Activated naive CD8-positive, alpha-beta T cell treated with anti-CD3 and anti-CD28 coated beads, Interleukin-2, amount 50 U/mL, for 24 hours (primary cell): Measurements from ENCODE around the gene HOXD4.
A peak's percentile ranks its signal among the peaks of the same experiment; 100 is the strongest.

Experiments
- ATAC-seq: fragments of 150-1000 bp; cut with Tn5 transposase; one replicate; pipeline ENCODE4 v1.10.0; 2021
- DNase-seq: peaks from one replicate; pipeline ENCODE4 v3.0.0; 2021
- H3K27ac Mint-ChIP-seq: one replicate; pipeline ENCODE4 v1.8.0; 2021; ENCODE audit warnings: mild to moderate bottlenecking, mixed read lengths
- H3K27me3 Mint-ChIP-seq: one replicate; pipeline ENCODE4 v1.8.0; 2021; ENCODE audit warnings: mixed read lengths
- H3K36me3 Mint-ChIP-seq: one replicate; pipeline ENCODE4 v1.8.0; 2021; ENCODE audit warnings: low read depth, mixed read lengths
- H3K4me1 Mint-ChIP-seq: one replicate; pipeline ENCODE4 v1.8.0; 2021; ENCODE audit warnings: mixed read lengths
- H3K4me3 Mint-ChIP-seq: one replicate; pipeline ENCODE4 v1.8.0; 2021; ENCODE audit warnings: mild to moderate bottlenecking, moderate library complexity, mixed read lengths
- H3K9me3 Mint-ChIP-seq: one replicate; pipeline ENCODE4 v1.8.0; 2021; ENCODE audit warnings: mixed read lengths

HOXD4 gene

DNA sequence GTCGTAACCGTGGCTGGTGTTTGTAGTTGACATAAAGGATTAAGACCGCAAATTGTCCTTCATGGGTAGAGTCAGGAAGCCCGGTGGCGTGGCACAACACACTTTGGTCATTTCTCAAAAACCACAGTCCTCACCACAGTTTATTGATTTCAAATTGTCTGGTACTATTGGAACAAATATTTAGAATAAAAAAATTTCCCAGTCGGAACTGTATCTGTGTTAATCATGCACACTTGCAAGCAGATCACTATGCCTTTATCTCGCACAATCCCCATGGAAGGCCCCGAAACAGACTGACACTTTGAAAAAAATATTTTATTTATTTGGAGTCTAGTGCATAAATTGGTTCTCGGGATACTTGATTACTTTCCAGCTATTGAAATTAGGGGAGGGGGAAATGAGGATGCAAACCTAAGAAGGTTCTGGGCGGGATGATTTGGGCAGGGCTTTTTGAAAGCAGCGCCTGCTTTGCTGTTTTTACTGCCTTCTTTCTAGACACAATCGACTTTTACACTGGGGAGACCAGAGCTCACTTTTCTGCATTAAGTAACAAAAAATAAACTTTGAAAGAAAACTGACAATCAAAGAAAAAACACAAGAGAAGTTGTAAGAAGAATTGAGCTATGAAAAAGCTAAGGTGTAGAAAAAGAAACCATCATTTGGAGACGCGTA is 21.7 kb downstream of the HOXD4 start:
- DNase-seq (no peak), ATAC-seq (no peak)
- Mint-ChIP-seq H3K36me3 (peaks cover 2% of the 10 kb centered on the region), H3K27me3 (peaks cover 81% of the 10 kb centered on the region), H3K9me3 (no peaks in the 10 kb centered on the region), H3K4me3 (no peak overlapping the region), H3K4me1 (peaks cover 16% of the 10 kb centered on the region), H3K27ac (no peak overlapping the region)

DNA sequence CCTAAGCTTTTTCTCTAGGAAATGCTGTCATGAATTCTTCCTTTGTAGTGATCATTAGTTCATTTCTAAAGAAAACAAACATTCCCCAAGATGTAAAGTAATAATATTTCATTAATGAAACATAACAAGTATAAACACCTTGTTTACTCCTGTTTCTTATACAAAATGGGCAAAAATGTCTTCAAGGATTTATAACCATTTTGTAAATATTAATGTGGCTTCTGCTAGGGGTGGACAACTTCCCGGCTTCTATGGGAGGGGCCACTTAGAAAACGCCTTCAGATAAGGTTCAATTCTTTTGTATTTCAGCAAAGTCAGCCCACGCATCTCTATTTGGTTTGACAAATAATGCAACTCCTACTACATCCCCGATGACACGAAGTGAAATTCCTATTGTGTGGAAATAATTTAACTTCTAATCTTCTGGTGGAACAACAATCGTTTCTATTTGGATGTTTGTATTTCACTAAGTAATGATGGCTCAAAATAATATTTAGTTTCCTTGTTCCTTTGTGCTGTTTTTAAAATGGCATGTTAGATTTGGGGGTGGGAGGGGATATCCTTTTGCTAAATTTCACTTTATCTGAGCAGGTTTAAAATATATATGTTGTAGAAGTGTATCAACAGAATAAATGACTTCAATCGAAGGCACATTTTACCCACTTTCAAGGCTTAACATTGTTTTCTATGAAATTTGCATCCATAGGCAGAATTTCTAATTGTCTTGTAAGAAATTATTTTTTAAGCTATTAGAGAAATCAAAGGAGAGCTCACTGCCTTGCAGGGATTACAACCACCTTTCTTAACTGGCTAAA is 22.4 kb downstream of the HOXD4 start:
- Mint-ChIP-seq H3K27ac (no peak overlapping the region), H3K9me3 (no peaks in the 10 kb centered on the region), H3K4me1 (peaks cover 18% of the 10 kb centered on the region), H3K36me3 (peaks cover 2% of the 10 kb centered on the region), H3K27me3 (peaks cover 84% of the 10 kb centered on the region), H3K4me3 (no peak overlapping the region)
- DNase-seq (no peak), ATAC-seq (no peak)

DNA sequence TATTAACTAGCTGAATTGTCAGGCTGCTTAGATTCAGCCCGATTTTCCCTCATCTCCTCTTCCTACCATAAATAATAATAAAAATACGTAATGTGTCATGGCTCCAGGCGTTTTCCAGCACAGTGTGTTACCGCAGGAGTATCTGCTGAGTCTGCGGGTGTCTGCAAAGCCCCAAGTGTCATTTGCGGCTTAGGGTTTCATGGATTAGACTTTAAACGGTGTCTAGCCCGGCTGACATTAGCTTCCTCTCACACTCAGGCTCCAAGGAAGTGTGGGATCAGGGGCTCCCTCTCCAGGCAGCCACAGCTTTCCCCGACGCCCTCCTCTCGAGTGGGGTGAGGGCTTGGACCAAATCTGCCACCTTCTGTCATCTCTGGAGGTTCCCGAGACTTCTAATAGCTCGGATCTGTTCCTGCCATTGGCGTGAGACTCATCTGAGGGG is 23.1 kb downstream of the HOXD4 start:
- peaks cover 88% of the 10 kb centered on the region for H3K27me3 Mint-ChIP-seq
- H3K27ac Mint-ChIP-seq = no peak overlapping the region
- peaks cover 19% of the 10 kb centered on the region for H3K4me1 Mint-ChIP-seq
- H3K9me3 Mint-ChIP-seq = no peaks in the 10 kb centered on the region
- no peak for DNase-seq
- no peak for ATAC-seq
- peaks cover 2% of the 10 kb centered on the region for H3K36me3 Mint-ChIP-seq
- H3K4me3 Mint-ChIP-seq = no peak overlapping the region

DNA sequence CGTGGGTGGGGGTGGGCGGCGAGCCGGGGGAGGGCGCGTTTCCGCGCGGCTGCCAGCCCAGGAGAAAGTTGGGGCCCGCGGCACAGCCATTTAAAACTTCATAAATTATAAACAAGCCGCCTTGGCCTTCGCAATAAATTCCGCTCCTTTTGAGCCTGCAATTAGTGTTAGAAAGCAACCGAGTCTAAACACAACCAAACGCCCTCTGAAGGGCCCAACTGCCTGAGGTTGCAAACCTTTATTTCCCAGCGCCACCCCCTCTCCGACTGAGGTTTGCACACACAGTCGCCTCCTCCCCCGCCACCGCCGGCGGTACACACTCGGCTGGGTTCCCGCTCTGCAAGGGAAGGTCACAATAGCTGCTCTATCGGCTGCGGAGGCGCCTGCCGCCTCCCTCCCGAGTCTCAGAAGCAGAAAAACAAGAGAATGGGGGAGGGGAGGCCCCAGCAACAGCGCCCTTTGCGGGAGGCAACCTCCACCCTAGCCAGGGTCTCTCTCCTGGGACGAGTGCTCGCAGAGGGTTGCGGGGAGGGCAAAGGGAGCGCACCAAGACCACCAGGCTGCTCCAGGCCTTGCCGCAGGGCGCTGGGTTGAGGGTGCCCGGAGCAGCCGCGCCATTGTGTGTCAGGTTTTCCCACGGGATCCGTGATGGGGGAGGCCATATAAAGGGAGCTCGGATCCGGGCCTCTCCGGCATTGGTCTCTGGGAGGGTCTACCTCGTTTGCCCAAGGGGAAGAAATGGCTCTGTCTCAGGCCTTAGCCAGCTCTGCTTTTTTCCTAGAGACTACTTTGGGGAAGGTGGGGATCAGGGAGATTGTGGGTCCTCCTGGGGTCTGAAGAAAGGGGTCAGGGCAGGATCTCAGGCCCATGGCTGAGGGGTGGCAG is 23.7 kb downstream of the HOXD4 start:
- Mint-ChIP-seq H3K4me3 (no peak overlapping the region), H3K27me3 (peaks cover 88% of the 10 kb centered on the region), H3K9me3 (no peaks in the 10 kb centered on the region), H3K4me1 (peaks cover 19% of the 10 kb centered on the region), H3K27ac (no peak overlapping the region), H3K36me3 (peaks cover 2% of the 10 kb centered on the region)
- no peak for DNase-seq
- peak; percentile 55 for ATAC-seq

DNA sequence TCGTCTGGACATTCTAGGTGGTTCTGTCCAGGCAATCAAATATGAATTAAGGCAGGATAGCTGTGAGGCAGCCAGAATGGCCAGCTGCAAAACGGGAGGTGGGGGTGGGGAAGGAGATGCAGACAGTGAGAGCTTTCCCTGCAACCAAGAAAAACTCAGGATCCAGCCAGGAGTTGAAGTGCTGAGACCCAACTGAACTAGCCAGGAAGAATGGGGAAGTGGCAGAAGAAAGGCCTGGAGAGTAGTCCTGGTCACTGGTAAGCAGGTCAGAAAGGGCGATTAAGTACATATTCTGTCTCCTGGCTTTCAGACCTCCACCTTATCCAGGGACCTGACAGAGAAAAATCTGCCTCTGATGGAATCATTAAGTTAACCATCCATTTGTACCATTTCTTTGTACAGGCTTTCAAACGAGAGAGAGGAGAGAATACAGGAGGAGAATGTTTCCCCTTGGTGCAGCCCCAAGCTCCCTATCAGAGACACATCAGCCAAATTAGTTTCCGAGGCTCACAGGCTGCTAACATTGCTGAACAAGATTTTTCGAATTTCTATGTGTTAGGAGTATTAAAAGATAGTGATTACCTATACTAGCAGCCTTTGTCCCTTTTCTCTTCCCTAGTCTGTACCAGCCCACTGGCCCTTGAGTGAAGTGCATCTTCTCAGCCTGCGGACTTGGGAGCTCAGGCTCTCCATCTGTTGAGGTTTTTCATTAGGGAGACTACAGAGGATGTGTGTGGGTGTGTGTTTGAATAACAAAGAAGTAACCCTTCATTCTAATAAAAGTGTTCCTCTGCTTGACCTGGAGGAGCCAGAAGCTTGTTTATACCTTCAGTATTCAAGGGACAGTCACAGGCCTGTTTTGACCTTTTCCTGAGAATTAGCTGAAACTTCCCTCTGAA is 24.6 kb downstream of the HOXD4 start:
- Mint-ChIP-seq H3K36me3 (peaks cover 2% of the 10 kb centered on the region), H3K4me3 (no peak overlapping the region), H3K9me3 (no peaks in the 10 kb centered on the region), H3K27me3 (peaks cover 90% of the 10 kb centered on the region), H3K4me1 (peaks cover 19% of the 10 kb centered on the region), H3K27ac (no peak overlapping the region)
- DNase-seq = no peak
- ATAC-seq = no peak

DNA sequence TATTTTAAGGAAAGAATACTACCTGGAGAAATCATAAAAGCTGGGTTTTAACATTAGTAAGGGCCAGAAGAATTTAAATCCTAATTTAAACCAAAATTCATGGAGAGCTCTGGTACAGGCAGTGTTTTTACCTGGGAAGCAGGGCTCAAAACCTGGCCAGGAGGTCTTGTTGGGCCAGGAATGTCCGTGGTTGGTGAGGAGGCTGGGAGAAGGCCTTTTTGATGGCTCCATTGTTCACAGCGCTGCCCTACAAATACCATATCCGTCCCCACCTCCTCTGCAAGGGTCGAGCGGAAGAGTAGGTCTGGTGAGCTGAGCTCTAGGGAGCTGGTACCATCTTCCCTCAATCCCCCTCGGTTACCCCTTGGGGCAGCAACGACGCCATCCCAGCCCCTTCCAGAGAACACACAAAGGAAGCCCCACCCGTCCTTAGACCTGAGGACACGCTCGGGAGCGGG is 26.3 kb downstream of the HOXD4 start:
- Mint-ChIP-seq H3K9me3 (no peaks in the 10 kb centered on the region), H3K4me3 (no peak overlapping the region), H3K27ac (no peak overlapping the region), H3K4me1 (peaks cover 19% of the 10 kb centered on the region), H3K36me3 (peaks cover under 1% of the 10 kb centered on the region), H3K27me3 (peaks cover 83% of the 10 kb centered on the region)
- no peak for ATAC-seq
- DNase-seq = no peak

DNA sequence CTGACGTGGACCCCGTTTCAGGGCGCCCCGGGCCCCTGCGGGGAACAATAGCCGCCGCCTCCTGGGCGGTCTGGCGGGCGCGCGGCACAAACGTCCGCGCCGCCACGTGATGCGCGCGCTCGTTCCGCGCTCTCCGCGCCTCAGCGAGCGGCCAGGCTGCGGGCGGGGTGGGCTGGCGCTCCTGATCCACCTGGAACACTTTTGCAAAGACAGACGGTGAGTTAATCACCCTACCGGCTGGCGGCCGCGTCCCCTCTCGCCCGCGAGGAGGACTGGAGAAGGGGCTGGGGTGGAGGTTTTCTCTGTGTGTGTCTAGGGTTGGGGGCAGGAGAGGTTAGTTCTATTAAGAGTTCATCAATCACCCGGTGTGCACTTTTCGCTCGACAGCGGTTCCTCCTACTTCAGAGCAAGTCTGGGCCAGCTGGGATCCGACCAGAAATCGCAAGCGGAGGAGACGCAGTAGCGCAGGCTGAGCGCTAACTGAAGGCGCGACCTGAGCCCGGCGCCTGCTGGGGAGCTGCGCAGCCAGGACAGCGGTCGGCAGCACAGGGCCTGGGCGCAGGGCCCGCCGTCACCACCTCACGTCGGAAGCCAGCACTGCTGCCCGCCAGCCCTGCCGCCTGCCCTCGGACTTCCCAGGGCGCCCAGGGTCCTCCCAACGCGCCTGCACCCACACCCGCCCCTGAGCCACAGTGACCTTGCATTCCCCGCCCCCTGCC is 26.8 kb downstream of the HOXD4 start:
- peaks cover 17% of the 10 kb centered on the region for H3K4me1 Mint-ChIP-seq

DNA sequence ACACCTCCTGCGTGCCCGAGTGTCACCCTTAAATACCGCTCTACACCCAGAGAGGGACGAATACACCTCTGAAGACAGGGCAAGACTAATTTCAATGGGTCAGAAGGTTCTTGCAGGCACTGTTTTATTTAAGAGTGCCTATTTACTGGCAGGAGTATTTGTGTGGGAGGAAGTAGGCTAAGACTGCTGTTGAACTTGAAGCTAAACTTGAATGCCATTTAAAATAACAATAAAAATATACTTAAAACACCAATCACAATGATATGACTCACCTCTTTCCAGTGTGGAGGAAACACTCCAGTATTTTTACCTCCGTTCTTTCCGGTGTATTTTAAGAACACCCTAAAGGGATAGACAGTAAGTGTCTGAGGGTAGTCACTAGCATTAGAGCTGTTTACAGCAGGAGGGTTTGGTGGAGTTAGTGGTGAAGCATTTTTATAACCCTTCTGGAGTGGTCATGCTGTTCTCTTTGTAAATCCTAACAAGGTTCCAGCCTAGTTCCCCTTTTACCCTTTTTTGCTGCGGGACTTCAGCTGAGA is 27.5 kb downstream of the HOXD4 start:
- Mint-ChIP-seq H3K36me3 (no peaks in the 10 kb centered on the region), H3K4me1 (peaks cover 13% of the 10 kb centered on the region), H3K4me3 (no peak overlapping the region), H3K27me3 (peaks cover 82% of the 10 kb centered on the region), H3K9me3 (no peaks in the 10 kb centered on the region), H3K27ac (no peak overlapping the region)
- ATAC-seq (no peak), DNase-seq (no peak)

More for the DNA sequence above, 26.8 kb downstream of the HOXD4 start:
- Mint-ChIP-seq H3K4me3 (no peak overlapping the region), H3K27ac (no peak overlapping the region), H3K36me3 (no peaks in the 10 kb centered on the region), H3K27me3 (peaks cover 82% of the 10 kb centered on the region), H3K9me3 (no peaks in the 10 kb centered on the region)
- DNase-seq (no peak), ATAC-seq (no peak)

DNA sequence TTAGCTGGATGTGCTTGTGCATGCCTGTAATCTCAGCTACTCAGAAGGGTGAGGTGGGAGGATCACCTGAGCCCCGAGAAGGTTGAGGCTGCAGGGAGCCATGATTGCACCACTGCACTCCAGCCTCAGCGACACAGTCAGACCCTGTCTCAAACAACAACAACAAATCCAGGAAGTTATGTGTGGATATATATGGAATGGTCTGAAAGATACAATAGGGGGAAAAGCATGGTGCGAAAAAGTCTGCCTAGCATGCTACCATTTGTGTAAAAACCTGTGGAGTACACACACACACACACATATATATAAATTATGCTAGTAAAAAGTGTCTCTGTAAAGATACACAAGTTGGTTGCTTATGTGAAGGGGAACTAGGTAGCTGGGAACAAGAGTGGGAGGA is 30.2 kb downstream of the HOXD4 start:
- H3K4me3 Mint-ChIP-seq = no peak overlapping the region
- peaks cover 3% of the 10 kb centered on the region for H3K4me1 Mint-ChIP-seq
- no peak for DNase-seq
- H3K27ac Mint-ChIP-seq = no peak overlapping the region
- H3K27me3 Mint-ChIP-seq = peaks cover 78% of the 10 kb centered on the region
- H3K36me3 Mint-ChIP-seq = no peaks in the 10 kb centered on the region
- peaks cover 3% of the 10 kb centered on the region for H3K9me3 Mint-ChIP-seq
- no peak for ATAC-seq

DNA sequence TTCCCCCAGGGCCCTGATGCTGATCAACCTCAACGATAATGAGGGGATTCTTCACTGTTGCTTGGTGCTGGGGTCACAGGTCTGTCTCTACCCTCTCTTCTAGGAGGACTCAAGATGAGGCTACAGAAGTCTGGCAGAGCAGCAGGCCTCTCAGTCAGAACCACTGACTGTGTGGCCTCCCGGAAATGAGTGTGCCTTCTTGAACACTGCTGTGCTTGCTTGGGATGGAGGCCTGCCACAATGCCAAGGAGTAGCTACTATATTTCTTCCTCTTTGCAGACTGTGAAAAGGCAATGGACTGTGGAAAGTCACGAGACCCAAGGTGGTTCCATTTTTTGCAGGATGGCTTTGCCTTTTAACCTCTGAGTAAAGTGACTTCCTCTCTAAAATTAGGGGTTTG is 31.3 kb downstream of the HOXD4 start:
- Mint-ChIP-seq H3K9me3 (peaks cover 3% of the 10 kb centered on the region), H3K36me3 (no peaks in the 10 kb centered on the region), H3K4me1 (peaks cover 9% of the 10 kb centered on the region), H3K4me3 (no peak overlapping the region), H3K27me3 (peaks cover 77% of the 10 kb centered on the region), H3K27ac (no peak overlapping the region)
- ATAC-seq (no peak), DNase-seq (no peak)

DNA sequence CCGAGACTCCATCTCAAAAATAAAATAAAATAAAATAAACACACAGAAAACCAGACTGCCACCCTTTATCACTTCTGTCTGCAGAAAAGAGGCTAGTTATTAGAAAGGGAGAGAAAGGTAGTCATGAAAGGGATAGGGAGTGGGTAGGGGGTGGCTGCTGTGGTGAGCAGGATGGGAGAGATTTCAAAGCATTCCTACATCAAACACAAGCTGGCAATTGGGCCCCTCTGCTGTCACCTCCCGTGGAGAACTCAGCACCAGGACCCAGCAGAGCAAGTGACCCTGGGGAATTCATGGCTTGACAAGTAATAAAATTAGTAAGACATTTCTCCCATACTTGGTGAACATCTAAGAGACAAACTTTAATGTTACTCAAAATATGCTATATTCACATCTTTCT is 33.4 kb downstream of the HOXD4 start:
- Mint-ChIP-seq H3K27ac (no peak overlapping the region), H3K9me3 (peaks cover 3% of the 10 kb centered on the region)

DNA sequence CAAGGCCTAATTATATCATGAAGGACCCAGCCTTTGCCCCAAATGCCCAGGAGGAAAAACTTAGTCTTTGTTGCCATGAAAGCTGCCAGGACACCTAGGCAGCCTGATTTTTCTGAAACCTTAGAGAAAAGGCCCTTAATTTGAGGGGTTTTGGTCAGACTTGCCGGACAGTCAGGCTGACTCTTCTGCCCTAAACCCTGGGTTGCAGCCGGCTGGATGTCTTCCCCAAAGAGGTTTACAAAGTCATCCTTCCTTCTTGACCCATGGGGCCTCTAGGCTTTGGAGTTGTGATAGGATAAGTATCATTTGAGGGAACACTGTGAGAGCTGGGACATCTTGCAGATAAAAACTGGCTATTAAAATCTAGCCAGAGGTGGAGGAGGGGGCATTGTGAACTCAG is 34.7 kb downstream of the HOXD4 start:
- DNase-seq = no peak
- ATAC-seq = no peak
- no peaks in the 10 kb centered on the region for H3K36me3 Mint-ChIP-seq
- H3K4me3 Mint-ChIP-seq = no peak overlapping the region
- no peak overlapping the region for H3K27ac Mint-ChIP-seq
- peaks cover 71% of the 10 kb centered on the region for H3K27me3 Mint-ChIP-seq
- H3K9me3 Mint-ChIP-seq = peaks cover 3% of the 10 kb centered on the region
- peaks cover 20% of the 10 kb centered on the region for H3K4me1 Mint-ChIP-seq

More for the DNA sequence above, 33.4 kb downstream of the HOXD4 start:
- ATAC-seq (no peak), DNase-seq (no peak)
- H3K4me1 Mint-ChIP-seq = peaks cover 19% of the 10 kb centered on the region
- no peaks in the 10 kb centered on the region for H3K36me3 Mint-ChIP-seq
- H3K4me3 Mint-ChIP-seq = no peak overlapping the region
- H3K27me3 Mint-ChIP-seq = peaks cover 73% of the 10 kb centered on the region
